ENCODE measurements around the gene RABGEF1. TPM values are rescaled to one million over a fixed set of nuclear protein-coding genes. Genes with fewer than 3 reads are reported as not detected.
"Not testable (repeated sequence)": the region's sequence is repeated elsewhere in the genome, so short reads cannot be mapped to it uniquely, and the experiment has no call there.

Gene RABGEF1
- total RNA-seq, 1 donor from 2014 or later = 14.9 TPM

GRCh38 chr7:66757939-66758338, 17.4 kb downstream of the RABGEF1 start:
- intact Hi-C loops (cut with DNase I) = no loop called here
- ATAC-seq (ENCODE audit: poor library complexity) (no peak), DNase-seq (no peak)

- ATAC-seq (ENCODE audit: poor library complexity) (peak; percentile 43), DNase-seq (peak; percentile 56)
- intact Hi-C loops (cut with DNase I) = no loop called here
Observed at GRCh38 chr7:66758950-66759628, 18.6 kb downstream of the RABGEF1 start.

DNA sequence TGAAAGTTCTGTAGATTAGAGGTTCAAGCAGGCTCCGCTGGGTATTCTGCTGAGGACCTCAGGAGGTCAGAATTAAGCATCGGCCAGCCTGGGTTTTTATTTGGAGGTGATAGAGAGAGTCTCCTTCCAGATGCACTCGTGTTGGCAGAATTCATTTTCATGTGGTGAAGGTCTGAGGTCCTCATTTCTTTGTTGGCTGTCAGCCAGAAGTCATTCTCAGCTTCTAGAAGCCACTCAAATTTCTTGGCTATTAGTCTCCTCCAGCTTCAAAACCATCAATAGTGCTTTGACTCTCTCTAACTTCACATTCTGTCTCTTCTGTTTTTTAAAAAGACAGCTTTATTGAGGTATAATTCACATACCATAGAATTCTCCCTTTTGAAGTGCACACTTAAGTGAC, 22.6 kb downstream of the RABGEF1 start:
- ATAC-seq (ENCODE audit: poor library complexity); intact Hi-C loops (cut with DNase I): not testable (repeated sequence)

GRCh38 chr7:66763633-66764355, 23.3 kb downstream of the RABGEF1 start:
- ATAC-seq (ENCODE audit: poor library complexity); intact Hi-C loops (cut with DNase I); DNase-seq: not testable (repeated sequence)

More for the DNA sequence above, 22.6 kb downstream of the RABGEF1 start:
- DNase-seq = not testable (repeated sequence)

DNA sequence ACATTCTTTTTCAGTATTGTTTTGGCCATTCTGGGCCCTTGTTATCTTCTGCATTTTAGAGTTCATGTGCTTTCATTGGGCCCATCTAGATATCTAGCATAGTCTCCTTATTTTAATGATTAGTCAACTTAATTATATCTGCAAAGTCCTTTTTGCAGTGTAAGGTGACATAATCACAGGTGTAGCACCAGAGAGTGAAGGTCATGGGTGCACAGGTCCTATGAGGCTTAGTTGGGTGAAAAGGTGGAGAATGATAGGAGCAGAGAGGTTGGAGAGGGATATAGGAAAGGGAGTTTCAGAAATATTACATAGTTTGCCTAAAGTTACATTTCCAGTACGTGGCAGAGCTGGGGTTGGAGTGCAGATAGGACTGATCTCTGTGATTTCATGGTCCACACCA, 24.4 kb downstream of the RABGEF1 start:
- ATAC-seq (ENCODE audit: poor library complexity); intact Hi-C loops (cut with DNase I); DNase-seq: not testable (repeated sequence)

GRCh38 chr7:66765322-66766025, 24.9 kb downstream of the RABGEF1 start:
- intact Hi-C loops (cut with DNase I); ATAC-seq (ENCODE audit: poor library complexity); DNase-seq: not testable (repeated sequence)

- no peak for ATAC-seq (ENCODE audit: poor library complexity)
- intact Hi-C loops (cut with DNase I) = no loop called here
- no peak for DNase-seq
Observed at GRCh38 chr7:66766041-66766440, 25.5 kb downstream of the RABGEF1 start.

DNA sequence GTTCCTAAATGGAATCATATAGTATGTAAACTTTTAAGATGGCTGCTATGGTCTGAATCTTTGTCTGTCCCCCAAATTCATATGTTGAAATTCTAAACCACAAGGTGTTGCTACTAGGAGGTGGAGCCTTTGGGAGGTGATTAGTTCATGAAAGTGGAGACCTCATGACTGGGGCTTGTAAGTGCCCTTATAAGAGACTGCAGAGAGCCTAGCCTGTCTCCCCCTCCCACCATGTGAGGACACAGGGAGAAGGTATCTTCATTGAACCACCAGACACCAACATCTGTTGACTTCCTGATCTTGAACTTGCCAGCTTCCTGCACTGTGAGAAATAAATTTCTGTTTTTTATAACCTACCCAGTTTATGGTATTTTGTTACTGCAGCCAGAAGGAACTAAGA, 27.0 kb downstream of the RABGEF1 start:
- ATAC-seq (ENCODE audit: poor library complexity); DNase-seq; intact Hi-C loops (cut with DNase I): not testable (repeated sequence)

DNA sequence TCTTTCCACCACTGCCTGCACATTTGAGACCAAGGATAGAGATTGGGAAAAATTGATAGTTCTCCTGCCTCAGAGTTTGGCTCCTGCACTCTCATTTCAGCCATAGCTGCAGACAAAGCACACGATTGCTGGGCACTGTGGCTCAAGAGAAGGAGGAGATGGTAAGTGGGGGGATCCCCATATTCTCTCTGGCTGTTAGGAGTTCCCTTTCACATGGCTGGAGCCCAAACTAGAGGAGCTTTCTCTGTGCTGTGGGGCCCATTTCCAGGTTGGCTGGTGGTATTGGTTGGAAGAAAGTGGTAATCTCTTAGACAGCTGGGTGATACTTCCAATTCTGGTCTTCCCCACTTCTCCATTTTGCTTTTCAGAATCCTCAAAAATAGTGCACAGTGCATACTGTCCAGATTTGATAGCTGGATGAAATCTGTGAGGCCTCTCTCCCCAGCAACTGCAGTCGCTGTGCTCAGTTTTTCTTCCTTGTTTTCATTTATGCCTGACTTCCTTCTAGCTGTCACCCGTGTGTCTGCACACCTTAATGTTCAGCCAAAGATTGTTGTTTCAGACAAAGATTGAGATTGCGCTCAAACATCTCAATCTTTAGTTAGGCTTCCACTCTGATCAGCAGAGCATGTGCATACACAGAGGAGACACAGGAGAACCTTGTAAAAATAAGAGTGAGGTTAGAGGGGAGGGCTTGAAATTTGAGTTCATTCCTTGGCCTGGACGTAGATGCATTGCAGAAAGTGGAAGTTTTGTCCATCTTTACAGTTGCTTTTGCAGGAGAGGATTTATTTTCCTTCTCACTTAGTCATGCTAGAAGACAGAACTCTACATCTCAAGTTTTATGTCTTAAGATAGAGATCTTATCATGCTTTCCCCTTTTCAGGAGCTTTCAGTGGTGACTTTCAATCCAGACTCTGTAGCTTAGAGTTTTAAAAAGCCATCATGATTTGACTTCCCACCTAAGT, 28.6 kb downstream of the RABGEF1 start:
- ATAC-seq (ENCODE audit: poor library complexity) (peak; percentile 22), DNase-seq (no peak)
- intact Hi-C loops (cut with DNase I) = no loop called here

DNA sequence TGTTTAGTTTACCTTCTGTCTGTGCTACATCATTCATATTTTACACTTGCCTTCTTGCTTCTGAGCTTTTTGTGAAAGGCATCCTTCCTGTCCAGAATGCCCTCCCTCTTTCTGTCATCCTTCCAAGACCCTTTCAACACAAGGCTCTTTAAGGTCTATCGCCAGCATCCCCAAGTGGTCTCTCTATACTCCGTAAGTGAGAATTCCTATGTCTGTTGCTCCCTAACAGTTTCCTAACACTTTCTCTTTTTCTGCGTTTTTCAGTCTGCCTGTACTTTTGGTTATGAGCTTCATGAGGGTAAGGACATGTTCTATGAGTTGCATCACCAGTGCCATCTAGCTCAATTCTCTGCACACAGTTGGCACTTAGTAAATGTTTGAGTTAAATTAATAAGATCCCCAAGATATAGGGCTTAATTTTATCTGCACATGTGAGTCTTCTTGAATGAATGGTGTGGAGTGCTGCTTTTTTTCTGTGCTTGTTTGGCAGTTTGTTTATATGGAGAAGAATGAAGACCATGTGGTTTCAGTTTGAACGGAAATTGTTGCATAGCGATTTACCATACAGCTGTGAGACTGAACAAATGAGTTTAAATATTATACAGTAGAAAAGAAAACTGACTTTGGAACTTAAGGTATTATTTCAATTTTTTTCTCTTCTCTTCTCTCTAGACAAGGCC, 29.4 kb downstream of the RABGEF1 start:
- intact Hi-C loops (cut with DNase I) = no loop called here
- ATAC-seq (ENCODE audit: poor library complexity) = peak; percentile 41

DNA sequence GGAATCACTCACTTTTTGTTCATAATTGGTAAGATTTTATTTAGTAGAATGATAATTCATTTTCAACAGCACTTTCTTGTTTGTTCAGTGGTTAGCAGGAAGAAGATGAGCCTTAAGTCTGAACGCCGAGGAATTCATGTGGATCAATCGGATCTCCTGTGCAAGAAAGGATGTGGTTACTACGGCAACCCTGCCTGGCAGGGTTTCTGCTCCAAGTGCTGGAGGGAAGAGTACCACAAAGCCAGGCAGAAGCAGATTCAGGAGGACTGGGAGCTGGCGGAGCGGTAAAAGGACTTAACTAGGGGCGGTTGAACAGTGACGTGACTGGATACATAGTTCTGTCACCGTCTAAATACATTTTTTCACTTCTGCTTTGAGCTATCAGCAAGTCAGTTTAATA, 31.3 kb downstream of the RABGEF1 start:
- ATAC-seq (ENCODE audit: poor library complexity) (no peak), DNase-seq (no peak)
- intact Hi-C loops (cut with DNase I) = no loop called here

More for the DNA sequence above, 29.4 kb downstream of the RABGEF1 start:
- no peak for DNase-seq

DNA sequence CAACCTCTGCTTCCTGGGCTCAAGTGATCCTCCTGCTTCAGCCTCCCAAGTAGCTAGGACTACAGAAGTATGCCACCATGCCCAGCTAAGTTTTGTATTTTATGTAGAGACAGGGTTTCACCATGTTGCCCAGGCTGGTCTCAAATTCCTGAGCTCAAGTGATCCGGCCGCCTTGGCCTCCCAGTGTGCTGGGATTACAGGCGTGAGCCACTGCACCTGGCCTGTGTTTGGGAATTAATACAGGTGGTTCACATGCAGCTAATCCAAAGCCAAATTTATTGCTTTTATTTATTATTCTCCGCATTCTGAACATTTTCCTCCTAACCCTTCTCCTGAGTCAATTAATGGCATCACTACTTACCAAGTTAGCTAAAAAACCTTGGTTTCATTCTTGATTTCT, 33.2 kb downstream of the RABGEF1 start:
- intact Hi-C loops (cut with DNase I); DNase-seq; ATAC-seq (ENCODE audit: poor library complexity): not testable (repeated sequence)

GRCh38 chr7:66776383-66776782, 35.9 kb downstream of the RABGEF1 start:
- intact Hi-C loops (cut with DNase I); DNase-seq; ATAC-seq (ENCODE audit: poor library complexity): not testable (repeated sequence)

- no peak for DNase-seq
- no peak for ATAC-seq (ENCODE audit: poor library complexity)
- intact Hi-C loops (cut with DNase I) = no loop called here
Observed at GRCh38 chr7:66776800-66777442, 36.4 kb downstream of the RABGEF1 start.

- ATAC-seq (ENCODE audit: poor library complexity) (no peak), DNase-seq (no peak)
- intact Hi-C loops (cut with DNase I) = no loop called here
Observed at GRCh38 chr7:66778201-66778600, 37.7 kb downstream of the RABGEF1 start.

- DNase-seq (no peak), ATAC-seq (ENCODE audit: poor library complexity) (no peak)
- intact Hi-C loops (cut with DNase I) = no loop called here
Observed at GRCh38 chr7:66779669-66780409, 39.3 kb downstream of the RABGEF1 start.

Measured in Right ventricle myocardium superior (tissue), 1 donor.